ENCODE results near the gene IQUB.

DNA sequence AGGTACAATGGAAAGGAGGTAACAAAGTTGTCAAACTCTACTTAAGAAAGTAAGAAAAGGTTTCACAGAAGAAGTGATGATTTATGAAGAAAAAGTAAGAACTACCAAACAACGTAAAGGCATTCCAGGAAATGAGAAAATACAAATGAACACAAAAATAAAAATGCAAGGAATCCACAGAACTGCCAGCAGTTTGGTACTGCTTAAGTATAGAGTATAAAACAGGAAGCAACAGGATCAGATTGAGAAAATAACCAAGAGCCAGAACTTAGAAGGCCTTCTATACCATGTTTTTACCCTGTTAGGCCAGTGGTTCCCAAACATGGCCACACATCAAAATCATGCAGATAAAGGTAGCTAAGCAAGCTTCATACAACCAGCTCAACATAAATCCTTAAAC, 14.0 kb upstream of the IQUB start:
- TF ChIP-seq EZH2 (IDR thresholded peaks at IDR 0.05; ENCODE audit: borderline replicate concordance) = no peak
- TF ChIP-seq, protein P1, sequence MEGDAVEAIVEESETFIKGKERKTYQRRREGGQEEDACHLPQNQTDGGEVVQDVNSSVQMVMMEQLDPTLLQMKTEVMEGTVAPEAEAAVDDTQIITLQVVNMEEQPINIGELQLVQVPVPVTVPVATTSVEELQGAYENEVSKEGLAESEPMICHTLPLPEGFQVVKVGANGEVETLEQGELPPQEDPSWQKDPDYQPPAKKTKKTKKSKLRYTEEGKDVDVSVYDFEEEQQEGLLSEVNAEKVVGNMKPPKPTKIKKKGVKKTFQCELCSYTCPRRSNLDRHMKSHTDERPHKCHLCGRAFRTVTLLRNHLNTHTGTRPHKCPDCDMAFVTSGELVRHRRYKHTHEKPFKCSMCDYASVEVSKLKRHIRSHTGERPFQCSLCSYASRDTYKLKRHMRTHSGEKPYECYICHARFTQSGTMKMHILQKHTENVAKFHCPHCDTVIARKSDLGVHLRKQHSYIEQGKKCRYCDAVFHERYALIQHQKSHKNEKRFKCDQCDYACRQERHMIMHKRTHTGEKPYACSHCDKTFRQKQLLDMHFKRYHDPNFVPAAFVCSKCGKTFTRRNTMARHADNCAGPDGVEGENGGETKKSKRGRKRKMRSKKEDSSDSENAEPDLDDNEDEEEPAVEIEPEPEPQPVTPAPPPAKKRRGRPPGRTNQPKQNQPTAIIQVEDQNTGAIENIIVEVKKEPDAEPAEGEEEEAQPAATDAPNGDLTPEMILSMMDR (IDR thresholded peaks at IDR 0.05; ENCODE audit: poor library complexity) = no peak
